Stimulated activated naive CD8-positive, alpha-beta T cell treated with anti-CD3 and anti-CD28 coated beads, Interleukin-15, Interleukin-2, amounts not matched to agents 100 ng/mL and 50 ng/mL, for 24 hours (primary cell): ENCODE measurements around the gene MORN5.

ENCODE experiments used
- H3K27ac Mint-ChIP-seq: one replicate; pipeline ENCODE4 v1.8.0; 2021; ENCODE audit warnings: mild to moderate bottlenecking, mixed read lengths
- H3K27me3 Mint-ChIP-seq: one replicate; pipeline ENCODE4 v1.8.0; 2021; ENCODE audit warnings: mixed read lengths
- H3K36me3 Mint-ChIP-seq: one replicate; pipeline ENCODE4 v1.8.0; 2021; ENCODE audit warnings: low read depth, mixed read lengths
- H3K4me1 Mint-ChIP-seq: one replicate; pipeline ENCODE4 v1.8.0; 2021; ENCODE audit warnings: low read depth, mixed read lengths
- H3K4me3 Mint-ChIP-seq: one replicate; pipeline ENCODE4 v1.8.0; 2021; ENCODE audit warnings: mild to moderate bottlenecking, mixed read lengths
- H3K9me3 Mint-ChIP-seq: one replicate; pipeline ENCODE4 v1.8.0; 2021; ENCODE audit warnings: mixed read lengths

The MORN5 gene

DNA sequence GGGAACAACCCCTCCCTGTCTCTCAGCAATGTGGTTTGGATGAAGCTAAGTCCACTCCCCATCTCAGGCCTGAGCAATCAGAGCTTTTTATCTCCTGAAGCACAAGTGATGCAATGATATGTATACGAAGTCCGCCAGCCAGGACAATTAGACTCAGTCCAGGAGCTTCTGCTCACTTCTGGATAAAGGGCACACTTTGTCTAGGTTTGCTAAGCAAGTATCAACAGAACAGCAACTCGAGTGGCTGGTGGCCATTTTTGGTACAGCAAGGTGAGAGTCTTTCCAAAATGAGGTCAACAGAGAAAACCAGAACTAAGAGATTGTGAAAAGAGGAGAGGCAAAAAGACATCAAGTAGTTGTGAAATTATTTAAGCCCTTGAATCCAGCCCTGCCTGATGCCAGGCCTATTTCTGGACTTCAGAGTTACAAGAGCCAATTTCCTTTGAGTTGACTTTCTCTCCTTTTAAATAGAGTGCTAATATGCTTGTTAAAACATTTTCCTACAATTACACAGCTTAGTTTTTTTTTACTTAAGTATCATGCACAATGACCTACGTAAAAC is 8.4 kb upstream of the MORN5 start:
- peaks cover 14% of the 10 kb centered on the region for H3K4me1 Mint-ChIP-seq
- peaks cover 42% of the 10 kb centered on the region for H3K36me3 Mint-ChIP-seq
- no peaks in the 10 kb centered on the region for H3K27me3 Mint-ChIP-seq
- H3K9me3 Mint-ChIP-seq: no peaks in the 10 kb centered on the region
- no peak overlapping the region for H3K4me3 Mint-ChIP-seq
- no peak overlapping the region for H3K27ac Mint-ChIP-seq

DNA sequence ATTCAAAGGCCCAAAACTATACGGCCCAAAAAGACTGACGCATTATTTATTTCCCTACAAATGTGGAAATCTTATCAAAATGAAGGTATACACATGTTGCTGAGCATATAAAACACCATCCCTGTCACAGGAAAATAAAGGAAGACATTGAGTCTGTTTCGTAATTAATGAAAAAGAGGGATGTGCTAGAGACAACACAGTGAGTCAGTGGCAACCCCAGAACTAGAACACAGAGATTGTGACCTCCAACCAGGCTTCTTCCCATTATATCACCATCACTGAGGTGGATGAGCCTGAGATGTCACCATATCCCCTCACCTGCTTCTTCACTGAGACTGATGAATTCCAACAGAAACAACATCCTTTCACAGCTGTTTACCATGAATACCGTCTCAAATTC is 3.9 kb upstream of the MORN5 start:
- H3K27ac Mint-ChIP-seq: no peak overlapping the region
- H3K36me3 Mint-ChIP-seq: peaks cover 26% of the 10 kb centered on the region
- no peak overlapping the region for H3K4me3 Mint-ChIP-seq
- H3K4me1 Mint-ChIP-seq: peaks cover 52% of the 10 kb centered on the region
- H3K27me3 Mint-ChIP-seq: peaks cover 3% of the 10 kb centered on the region
- no peaks in the 10 kb centered on the region for H3K9me3 Mint-ChIP-seq

DNA sequence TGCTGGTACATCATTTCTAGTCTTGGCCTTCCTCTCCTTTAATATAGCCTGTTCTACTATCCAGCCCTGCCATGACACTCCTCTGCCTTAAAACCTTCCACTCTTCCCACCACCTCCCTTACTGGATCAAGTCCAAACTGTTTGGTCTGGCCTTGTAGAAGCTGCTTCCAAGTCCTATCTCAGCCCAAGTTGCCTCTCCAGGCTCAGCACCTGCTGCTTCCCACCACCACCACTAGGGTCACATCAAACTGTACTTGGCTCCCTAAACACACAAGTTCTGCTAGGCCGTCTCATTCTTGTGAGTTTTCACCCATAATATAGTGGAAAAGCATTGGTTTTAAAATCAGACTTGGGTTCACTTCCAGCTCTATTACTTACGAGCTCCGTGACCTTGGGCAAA is 1.5 kb upstream of the MORN5 start:
- Mint-ChIP-seq H3K9me3 (peaks cover 6% of the 10 kb centered on the region), H3K4me1 (peaks cover 52% of the 10 kb centered on the region), H3K36me3 (peaks cover 21% of the 10 kb centered on the region), H3K4me3 (peak overlapping the region; percentile 59), H3K27ac (no peak overlapping the region), H3K27me3 (peaks cover 12% of the 10 kb centered on the region)

DNA sequence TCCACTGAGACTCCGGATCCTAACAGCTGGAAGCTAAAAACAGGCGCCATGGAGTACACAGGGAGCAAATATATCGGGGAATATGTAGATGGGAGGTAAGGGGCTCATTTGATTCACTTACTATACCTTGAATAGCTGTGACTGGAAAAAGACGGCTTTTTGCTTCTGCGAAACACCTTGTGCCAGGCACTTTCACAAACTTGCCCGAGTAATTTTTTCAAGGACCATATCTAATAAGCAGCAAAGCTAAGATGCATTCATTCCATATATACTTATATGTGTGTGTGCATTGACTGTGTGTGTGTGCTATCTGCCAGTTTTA is 178 bp downstream of the MORN5 start:
- H3K4me1 Mint-ChIP-seq: peaks cover 44% of the 10 kb centered on the region
- H3K27ac Mint-ChIP-seq: peak overlapping the region; percentile 97
- H3K9me3 Mint-ChIP-seq: peaks cover 6% of the 10 kb centered on the region
- peaks cover 15% of the 10 kb centered on the region for H3K36me3 Mint-ChIP-seq
- H3K4me3 Mint-ChIP-seq: peak overlapping the region; percentile 99
- H3K27me3 Mint-ChIP-seq: peaks cover 22% of the 10 kb centered on the region

DNA sequence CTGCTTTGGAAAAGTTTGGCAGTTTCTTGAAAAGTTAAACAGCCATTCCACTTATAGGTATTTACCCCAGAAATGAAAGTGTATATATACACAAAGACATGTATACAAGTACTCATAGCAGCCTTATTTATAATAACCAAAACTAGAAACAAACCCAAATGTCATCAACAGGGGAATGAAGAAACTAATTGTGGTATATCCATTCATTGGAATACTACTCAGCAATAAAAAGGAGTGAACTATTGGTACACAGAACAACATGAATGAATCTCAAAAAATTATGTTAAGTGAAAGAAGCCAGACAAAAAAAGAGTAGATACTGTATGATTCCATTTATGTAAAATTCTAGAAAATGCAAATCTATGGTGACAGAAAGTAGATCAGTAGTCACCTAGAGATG is 2.7 kb downstream of the MORN5 start:
- Mint-ChIP-seq H3K9me3 (peaks cover 6% of the 10 kb centered on the region), H3K36me3 (peaks cover 7% of the 10 kb centered on the region), H3K27me3 (peaks cover 25% of the 10 kb centered on the region), H3K4me1 (peaks cover 28% of the 10 kb centered on the region), H3K27ac (no peak overlapping the region), H3K4me3 (no peak overlapping the region)

DNA sequence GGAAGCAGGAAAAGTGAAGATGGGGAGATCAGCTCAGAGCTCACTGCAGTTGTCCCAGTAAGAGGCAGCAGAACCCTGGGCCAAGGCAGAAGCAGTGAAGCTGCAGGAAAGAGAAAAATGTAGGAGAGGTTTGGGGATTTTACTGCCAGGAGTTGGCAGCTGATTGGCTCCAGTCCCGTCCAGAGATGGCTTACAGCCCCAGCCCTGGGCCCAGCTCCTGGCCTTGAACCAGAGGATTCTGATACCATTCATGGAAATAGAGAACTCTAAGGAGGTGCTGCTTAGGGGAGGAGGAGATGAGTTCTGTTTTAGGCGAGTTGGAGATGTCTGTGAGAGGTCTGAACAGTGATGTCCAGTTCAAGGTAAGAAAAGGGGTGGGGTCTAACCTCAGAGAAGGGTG is 4.6 kb downstream of the MORN5 start:
- H3K4me3 Mint-ChIP-seq: no peak overlapping the region
- peaks cover 30% of the 10 kb centered on the region for H3K27me3 Mint-ChIP-seq
- peaks cover 13% of the 10 kb centered on the region for H3K4me1 Mint-ChIP-seq
- no peak overlapping the region for H3K27ac Mint-ChIP-seq
- H3K9me3 Mint-ChIP-seq: peaks cover 6% of the 10 kb centered on the region
- H3K36me3 Mint-ChIP-seq: peaks cover 4% of the 10 kb centered on the region

DNA sequence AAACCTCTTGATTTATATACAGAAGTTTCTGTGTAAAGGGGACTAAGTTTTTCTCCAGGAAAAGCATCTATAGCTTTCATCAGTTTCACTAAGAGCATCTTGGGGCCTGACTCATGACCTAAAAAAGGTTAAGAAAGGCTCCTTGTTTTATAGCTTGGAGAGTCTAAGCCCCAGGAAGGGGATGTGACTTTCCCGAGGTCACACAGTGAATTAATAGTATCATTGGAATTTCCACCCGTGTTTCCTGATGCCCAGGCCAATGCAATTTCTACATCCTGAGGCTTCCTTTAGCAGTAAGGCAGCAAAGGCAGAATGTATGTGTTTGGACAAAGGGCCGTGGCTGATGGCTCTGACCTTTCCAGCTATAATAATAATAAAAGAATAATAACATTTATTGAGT is 8.6 kb downstream of the MORN5 start:
- Mint-ChIP-seq H3K27ac (no peak overlapping the region), H3K4me3 (no peak overlapping the region), H3K9me3 (no peaks in the 10 kb centered on the region), H3K36me3 (no peaks in the 10 kb centered on the region), H3K4me1 (no peaks in the 10 kb centered on the region), H3K27me3 (peaks cover 35% of the 10 kb centered on the region)

DNA sequence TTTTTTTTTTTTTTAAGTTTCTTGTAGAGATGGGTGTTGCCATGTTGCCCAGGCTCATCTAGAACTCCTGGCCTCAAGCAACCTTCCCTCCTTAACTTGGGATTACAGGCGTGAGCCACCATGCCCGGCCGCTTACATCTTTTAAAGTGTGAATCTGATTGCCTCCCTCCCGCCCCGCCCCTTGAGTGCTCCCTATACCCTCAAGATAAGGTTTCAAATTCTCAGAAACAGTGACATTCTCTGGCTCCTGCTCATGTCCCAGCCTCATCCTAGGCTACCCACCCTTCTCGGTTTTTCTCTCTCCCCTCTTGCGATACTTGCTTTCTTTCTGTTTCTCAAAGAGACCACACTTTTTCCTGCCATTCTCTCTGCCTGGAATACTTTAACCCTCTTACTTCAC is 12.4 kb downstream of the MORN5 start:
- H3K9me3 Mint-ChIP-seq: no peaks in the 10 kb centered on the region
- H3K36me3 Mint-ChIP-seq: no peaks in the 10 kb centered on the region
- H3K4me3 Mint-ChIP-seq: no peak overlapping the region
- H3K27ac Mint-ChIP-seq: no peak overlapping the region
- H3K4me1 Mint-ChIP-seq: no peaks in the 10 kb centered on the region
- peaks cover 35% of the 10 kb centered on the region for H3K27me3 Mint-ChIP-seq

DNA sequence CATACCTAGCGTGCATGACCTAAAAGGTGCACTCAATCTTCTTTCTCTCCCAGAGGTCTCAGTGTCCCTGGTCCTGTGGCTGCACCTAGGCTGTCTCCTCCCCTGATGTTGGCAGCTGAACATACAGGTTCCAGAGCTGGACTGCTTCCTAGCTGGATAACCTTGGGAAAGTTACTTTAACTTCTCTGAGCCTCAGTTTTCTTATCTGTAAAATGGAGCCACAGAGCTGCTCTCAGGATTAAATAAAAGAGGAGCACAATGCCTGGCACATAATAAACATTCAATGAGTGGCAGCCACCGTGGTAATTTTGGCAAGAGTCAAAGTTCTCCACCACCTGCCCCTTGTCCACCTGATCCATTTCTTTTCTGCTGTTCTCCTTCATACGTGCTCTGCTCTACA is 14.0 kb downstream of the MORN5 start:
- H3K27me3 Mint-ChIP-seq: peaks cover 28% of the 10 kb centered on the region
- H3K36me3 Mint-ChIP-seq: no peaks in the 10 kb centered on the region
- H3K4me1 Mint-ChIP-seq: no peaks in the 10 kb centered on the region
- H3K9me3 Mint-ChIP-seq: no peaks in the 10 kb centered on the region
- no peak overlapping the region for H3K4me3 Mint-ChIP-seq
- no peak overlapping the region for H3K27ac Mint-ChIP-seq

DNA sequence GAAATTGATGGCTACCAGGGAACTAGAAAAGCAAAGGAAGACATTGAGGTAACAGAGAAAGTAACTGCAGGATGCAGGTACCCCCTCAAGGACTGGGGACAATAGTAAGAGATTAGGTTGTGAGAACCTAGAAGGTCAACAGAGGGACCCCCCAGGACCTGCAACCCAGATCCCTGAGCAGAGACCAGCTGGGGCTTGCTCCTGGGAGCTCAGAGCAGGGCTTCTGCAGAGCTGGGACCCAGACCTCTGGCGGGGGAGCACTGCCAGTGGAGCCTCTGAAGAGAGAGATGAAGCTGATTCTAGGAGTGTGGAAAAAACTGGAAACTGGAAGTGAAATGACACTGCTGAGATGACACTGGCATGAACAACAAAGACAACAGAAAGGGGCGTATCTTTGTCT is 17.2 kb downstream of the MORN5 start:
- Mint-ChIP-seq H3K27me3 (peaks cover 26% of the 10 kb centered on the region), H3K4me3 (no peak overlapping the region), H3K36me3 (no peaks in the 10 kb centered on the region), H3K27ac (no peak overlapping the region), H3K9me3 (no peaks in the 10 kb centered on the region), H3K4me1 (no peaks in the 10 kb centered on the region)

DNA sequence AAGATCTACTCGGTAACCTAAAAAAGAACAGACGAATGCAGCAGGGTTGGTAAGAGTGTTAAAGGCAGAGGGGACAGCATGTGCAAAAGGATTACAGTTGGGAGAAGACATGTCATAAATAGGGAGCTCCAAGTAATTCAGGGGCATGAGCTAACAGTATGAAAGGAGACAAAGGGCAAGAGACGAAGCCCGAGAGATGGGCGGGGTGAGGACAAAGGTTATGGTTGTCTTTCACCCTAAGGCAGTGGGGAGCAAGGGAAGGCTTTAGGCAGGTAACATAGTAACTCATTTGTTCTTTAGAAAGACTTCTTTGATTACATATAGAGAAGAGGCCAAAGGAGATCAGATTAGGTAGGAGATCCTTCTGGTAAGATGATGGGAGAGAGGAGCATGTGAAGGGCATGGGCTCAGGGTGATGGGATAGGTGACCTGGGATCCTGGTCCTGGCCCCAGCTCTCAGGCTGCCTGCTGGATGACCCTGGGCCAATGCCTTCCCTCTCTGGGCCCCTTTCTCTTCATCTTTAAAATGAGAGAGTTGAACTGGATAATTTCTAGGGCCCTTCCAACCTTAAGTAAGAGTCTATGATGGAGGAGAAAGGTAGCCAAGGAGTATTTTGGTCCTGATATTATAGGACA is 19.5 kb downstream of the MORN5 start:
- Mint-ChIP-seq H3K9me3 (no peaks in the 10 kb centered on the region), H3K36me3 (no peaks in the 10 kb centered on the region), H3K27me3 (peaks cover 13% of the 10 kb centered on the region), H3K27ac (no peak overlapping the region), H3K4me1 (no peaks in the 10 kb centered on the region), H3K4me3 (no peak overlapping the region)

DNA sequence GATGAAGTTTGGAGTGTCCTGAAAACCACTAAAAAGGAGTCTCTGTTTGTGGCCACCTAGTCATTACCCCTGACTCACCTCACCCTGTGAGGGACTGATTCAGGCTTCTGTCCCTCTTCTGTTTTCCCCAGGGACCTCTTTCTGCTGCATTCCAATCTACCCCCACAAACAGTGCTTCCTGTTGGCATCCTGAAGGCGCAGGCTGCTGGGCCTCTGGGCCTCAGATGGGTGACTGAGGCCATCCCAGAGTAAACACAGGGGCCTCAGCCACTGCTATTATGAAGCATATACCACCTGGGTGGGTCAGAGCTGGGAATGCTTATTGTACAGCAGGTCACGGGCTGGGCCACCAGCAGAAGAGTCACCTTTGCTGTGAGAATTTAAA is 20.0 kb downstream of the MORN5 start:
- H3K4me3 Mint-ChIP-seq: no peak overlapping the region
- no peaks in the 10 kb centered on the region for H3K36me3 Mint-ChIP-seq
- H3K27me3 Mint-ChIP-seq: peaks cover 13% of the 10 kb centered on the region
- H3K4me1 Mint-ChIP-seq: no peaks in the 10 kb centered on the region
- H3K9me3 Mint-ChIP-seq: no peaks in the 10 kb centered on the region
- no peak overlapping the region for H3K27ac Mint-ChIP-seq

DNA sequence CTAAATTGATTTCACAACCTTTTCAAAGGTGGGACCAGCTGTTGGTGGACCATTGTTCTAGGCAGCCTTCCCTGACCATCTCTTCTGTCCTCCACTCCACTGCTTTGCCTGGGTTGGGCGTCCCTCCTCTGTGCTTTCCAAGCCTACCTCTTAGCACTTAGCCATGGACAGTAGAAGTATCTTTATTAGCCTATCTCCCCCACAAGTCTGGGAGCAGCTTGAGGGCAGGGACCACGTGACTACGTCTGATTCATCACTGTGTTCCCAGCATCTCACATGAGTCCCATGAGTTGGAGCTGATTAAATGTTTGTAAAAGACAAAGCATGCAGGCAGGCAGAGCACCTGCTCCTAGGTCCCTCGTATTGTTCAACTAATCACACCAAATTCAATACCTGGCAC is 20.9 kb downstream of the MORN5 start:
- Mint-ChIP-seq H3K36me3 (no peaks in the 10 kb centered on the region), H3K4me1 (no peaks in the 10 kb centered on the region), H3K4me3 (no peak overlapping the region), H3K9me3 (no peaks in the 10 kb centered on the region), H3K27ac (no peak overlapping the region), H3K27me3 (peaks cover 13% of the 10 kb centered on the region)

DNA sequence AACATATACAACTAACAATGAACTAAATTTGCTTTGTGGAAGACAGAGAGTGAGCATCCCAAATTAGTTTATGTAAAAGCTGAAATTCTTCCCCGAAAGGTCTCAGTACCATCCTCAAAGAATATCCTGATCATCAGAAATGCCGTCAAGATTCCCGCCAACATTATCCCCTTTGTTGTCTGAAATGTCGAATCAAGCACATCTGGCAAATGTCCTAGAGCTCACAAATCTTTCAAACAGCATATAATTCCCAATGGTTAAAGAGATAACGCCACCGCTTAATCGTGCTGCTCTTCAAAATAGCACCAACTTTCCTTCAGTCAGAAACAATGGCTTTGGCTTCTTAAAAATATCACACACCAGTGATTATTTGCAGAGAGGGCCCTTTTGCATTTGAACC is 23.8 kb downstream of the MORN5 start:
- Mint-ChIP-seq H3K36me3 (no peaks in the 10 kb centered on the region), H3K27me3 (peaks cover 9% of the 10 kb centered on the region), H3K27ac (no peak overlapping the region), H3K9me3 (no peaks in the 10 kb centered on the region), H3K4me3 (no peak overlapping the region), H3K4me1 (no peaks in the 10 kb centered on the region)

DNA sequence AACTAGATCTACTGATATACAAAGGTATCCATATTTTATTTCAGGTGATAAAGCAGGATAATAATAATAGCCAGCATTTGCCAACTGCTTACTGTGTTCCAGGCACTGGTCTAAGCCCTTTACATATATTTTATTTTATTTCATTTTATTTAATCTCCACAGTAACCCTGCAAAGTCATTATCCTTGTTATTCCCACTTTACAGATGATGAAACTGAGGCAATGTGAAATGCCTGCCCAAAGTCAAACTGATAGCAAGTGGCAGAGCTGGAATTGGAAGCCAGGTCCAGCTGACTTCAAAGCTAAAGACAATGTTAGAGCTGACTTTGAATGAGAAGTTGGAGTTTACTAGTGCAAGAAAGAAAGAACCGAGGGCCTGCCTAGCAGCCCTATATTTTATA is 24.8 kb downstream of the MORN5 start:
- Mint-ChIP-seq H3K36me3 (no peaks in the 10 kb centered on the region), H3K4me1 (no peaks in the 10 kb centered on the region), H3K27ac (no peak overlapping the region), H3K4me3 (no peak overlapping the region), H3K9me3 (no peaks in the 10 kb centered on the region), H3K27me3 (peaks cover 9% of the 10 kb centered on the region)

DNA sequence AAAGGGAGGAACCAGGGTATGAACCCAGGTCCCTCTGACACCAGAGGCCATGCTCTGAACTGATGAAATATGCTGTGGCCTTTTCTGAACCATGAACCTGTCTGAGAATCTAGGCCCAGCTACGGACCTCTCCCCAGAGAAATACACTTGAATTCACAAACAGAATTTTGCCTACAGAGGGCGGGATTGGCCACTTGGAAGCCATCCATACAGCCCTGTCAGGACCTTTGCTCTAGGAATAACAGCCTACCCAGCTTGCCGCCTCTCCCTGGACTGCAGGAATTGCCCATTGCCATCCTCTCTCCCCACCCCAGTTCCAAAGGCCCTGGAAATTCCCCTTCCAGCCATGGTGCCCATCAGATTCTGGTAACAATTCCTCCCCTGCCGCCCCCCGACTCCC is 26.6 kb downstream of the MORN5 start:
- H3K4me3 Mint-ChIP-seq: no peak overlapping the region
- no peaks in the 10 kb centered on the region for H3K4me1 Mint-ChIP-seq
- H3K36me3 Mint-ChIP-seq: no peaks in the 10 kb centered on the region

More for the DNA sequence above, 26.6 kb downstream of the MORN5 start:
- Mint-ChIP-seq H3K27me3 (peaks cover 4% of the 10 kb centered on the region), H3K27ac (no peak overlapping the region), H3K9me3 (no peaks in the 10 kb centered on the region)
